Stimulated activated naive B cell treated with anti-CD40 and anti-IgM and Interleukin-4, amounts not matched to agents 10 μg/mL and 1 μg/mL and 100 μg/mL, for 72 hours (primary cell): ENCODE results near the gene BCO2.
A peak's percentile ranks its signal among the peaks of the same experiment; 100 is the strongest.

Experiments
- ATAC-seq, 2 donors: fragments of 150-1000 bp; cut with Tn5 transposase; replicated peaks; 2 replicates each; pipeline ENCODE4 v1.10.0; 2021; ENCODE audit warnings: moderate library complexity in 1 of 2
- DNase-seq: peaks from one replicate; pipeline ENCODE4 v3.0.0; 2021
- H3K27ac Mint-ChIP-seq: one replicate; pipeline ENCODE4 v1.8.0; 2022; ENCODE audit warnings: mild to moderate bottlenecking, mixed read lengths
- H3K27me3 Mint-ChIP-seq, 2 donors: one replicate each; pipeline ENCODE4 v1.8.0; 2022; ENCODE audit warnings: mixed read lengths in 2 of 2
- H3K36me3 Mint-ChIP-seq, 2 donors: one replicate each; pipeline ENCODE4 v1.8.0; 2022; ENCODE audit warnings: mixed read lengths in 2 of 2, mild to moderate bottlenecking in 1 of 2
- H3K4me1 Mint-ChIP-seq, 2 donors: one replicate each; pipeline ENCODE4 v1.8.0; 2022; ENCODE audit warnings: mixed read lengths in 2 of 2, mild to moderate bottlenecking in 1 of 2
- H3K4me3 Mint-ChIP-seq, 2 donors: one replicate each; pipeline ENCODE4 v1.8.0; 2022; ENCODE audit warnings: mild to moderate bottlenecking in 2 of 2, mixed read lengths in 2 of 2, moderate library complexity in 1 of 2
- H3K9me3 Mint-ChIP-seq, 2 donors: one replicate each; pipeline ENCODE4 v1.8.0; 2022; ENCODE audit warnings: mixed read lengths in 2 of 2, mild to moderate bottlenecking in 1 of 2

The BCO2 gene, protein sequence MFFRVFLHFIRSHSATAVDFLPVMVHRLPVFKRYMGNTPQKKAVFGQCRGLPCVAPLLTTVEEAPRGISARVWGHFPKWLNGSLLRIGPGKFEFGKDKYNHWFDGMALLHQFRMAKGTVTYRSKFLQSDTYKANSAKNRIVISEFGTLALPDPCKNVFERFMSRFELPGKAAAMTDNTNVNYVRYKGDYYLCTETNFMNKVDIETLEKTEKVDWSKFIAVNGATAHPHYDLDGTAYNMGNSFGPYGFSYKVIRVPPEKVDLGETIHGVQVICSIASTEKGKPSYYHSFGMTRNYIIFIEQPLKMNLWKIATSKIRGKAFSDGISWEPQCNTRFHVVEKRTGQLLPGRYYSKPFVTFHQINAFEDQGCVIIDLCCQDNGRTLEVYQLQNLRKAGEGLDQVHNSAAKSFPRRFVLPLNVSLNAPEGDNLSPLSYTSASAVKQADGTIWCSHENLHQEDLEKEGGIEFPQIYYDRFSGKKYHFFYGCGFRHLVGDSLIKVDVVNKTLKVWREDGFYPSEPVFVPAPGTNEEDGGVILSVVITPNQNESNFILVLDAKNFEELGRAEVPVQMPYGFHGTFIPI

DNA sequence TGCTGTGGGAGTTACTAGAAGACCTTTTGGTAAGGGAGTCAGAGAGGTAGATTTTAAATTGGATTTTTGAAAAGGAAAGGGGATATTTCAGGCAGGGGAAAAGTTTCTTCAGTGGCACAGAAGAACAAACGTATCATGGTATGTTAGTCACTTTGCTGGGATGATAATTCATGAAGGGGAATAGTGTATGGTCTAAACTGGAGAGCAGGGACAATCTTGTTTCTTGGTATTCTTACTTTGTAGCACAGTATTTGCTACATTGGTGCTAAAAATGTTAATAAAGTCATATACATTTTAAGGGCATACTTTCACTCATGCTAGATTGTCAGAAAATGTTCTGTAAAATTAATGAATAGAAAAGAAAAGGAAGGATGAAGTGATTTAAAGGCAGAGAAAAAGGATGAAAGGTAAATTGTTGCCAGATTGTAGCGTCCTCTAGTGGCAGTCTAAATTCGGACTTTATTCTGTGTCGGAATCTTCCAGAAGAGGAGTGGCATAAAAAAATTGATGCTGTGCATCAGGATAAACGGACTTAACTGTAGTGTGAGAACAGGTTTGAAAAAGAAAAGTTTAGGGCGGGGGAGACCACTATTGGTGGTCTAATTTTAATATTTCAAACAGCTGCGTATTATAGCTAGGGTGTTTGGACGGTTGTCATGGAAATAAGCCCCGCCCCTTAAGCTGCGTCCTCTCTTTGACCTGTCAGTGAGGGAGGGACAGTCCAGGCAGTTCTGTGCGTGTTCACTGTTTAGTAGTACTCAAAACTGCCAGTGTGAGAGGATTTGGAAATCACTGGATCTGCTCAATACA, at the start of gene BCO2:
Gene BCO2, plus strand, starts transcription at position 724 of the 810 bp plus-strand sequence. CDS start 90 bp downstream, outside the sequence.
- Mint-ChIP-seq H3K27ac (peak within 1 kb of the TSS; percentile 76), H3K27me3 (peaks cover 10 to 13% of the 10 kb centered on the region in 2 donors), H3K4me3 (peak within 1 kb of the TSS; percentile 65 to 71), H3K9me3 (no peaks in the 10 kb centered on the region), H3K4me1 (peaks cover 10 to 24% of the 10 kb centered on the region in 2 donors), H3K36me3 (no peaks in the 10 kb centered on the region)
- ATAC-seq = peak; percentile 54 to 62
- DNase-seq = peak; percentile 31

DNA sequence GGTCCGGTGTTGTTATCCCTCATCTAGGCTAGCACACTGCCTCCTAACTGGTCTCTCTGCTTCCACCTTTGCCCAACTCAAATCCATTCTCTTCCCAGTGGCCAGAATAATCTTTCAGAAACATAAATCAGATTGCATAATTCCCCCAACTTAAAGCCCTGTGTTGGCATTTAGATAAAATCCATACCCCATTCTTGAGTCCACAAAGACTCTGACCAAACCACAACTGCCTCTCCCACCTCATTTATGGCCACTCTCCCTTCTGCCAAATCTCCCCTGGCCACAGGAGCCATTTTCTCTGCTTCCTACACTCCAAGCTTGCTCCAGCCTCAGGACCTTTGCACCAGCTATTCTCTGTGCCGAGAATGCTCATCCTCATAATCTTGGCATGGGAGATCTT, 48.3 kb upstream of the BCO2 start:
- no peak overlapping the region for H3K27ac Mint-ChIP-seq
- no peaks in the 10 kb centered on the region for H3K9me3 Mint-ChIP-seq
- peaks cover 7 to 9% of the 10 kb centered on the region in 2 donors for H3K36me3 Mint-ChIP-seq

DNA sequence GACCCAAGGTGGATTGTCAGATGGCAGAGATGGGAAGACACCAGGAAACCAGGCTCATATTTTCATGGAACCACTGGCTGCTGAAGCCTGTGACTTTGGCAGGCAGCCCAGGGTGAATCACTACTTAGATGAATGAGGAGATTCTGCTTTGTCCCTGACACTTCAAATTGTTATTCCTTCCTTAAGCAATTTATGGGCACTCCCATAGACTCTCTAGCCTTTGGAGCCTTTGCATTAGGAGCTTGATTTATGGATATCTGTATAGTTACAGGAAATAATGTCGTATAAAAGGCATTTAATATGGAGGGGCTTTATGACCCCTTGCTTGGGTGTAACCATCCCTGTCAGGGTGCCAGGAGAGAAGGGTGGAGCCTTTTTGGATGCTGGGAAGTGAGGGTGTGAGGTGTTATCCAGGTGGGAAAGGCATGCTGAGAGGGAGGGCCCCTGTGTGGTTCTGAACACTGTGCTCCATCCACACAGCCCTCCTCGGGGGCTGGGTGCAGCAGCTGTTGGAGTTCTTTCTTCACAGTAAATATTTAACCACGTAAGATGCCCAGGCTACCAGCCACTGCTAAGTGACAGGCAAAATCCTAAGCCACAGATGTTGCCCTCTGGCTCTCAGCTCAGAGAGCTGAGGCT, 46.7 kb upstream of the BCO2 start:
- peaks cover 2 to 5% of the 10 kb centered on the region in 2 donors for H3K4me1 Mint-ChIP-seq
- no peaks in the 10 kb centered on the region for H3K9me3 Mint-ChIP-seq
- no peaks in the 10 kb centered on the region for H3K27me3 Mint-ChIP-seq
- no peak overlapping the region for H3K4me3 Mint-ChIP-seq
- H3K27ac Mint-ChIP-seq = no peak overlapping the region
- H3K36me3 Mint-ChIP-seq = peaks cover 4 to 5% of the 10 kb centered on the region in 2 donors
- no peak for ATAC-seq
- DNase-seq = no peak

More for the DNA sequence above, 48.3 kb upstream of the BCO2 start:
- ATAC-seq = no peak
- Mint-ChIP-seq H3K4me1 (peaks cover 2 to 5% of the 10 kb centered on the region in 2 donors), H3K4me3 (no peak overlapping the region), H3K27me3 (no peaks in the 10 kb centered on the region)
- DNase-seq = no peak

DNA sequence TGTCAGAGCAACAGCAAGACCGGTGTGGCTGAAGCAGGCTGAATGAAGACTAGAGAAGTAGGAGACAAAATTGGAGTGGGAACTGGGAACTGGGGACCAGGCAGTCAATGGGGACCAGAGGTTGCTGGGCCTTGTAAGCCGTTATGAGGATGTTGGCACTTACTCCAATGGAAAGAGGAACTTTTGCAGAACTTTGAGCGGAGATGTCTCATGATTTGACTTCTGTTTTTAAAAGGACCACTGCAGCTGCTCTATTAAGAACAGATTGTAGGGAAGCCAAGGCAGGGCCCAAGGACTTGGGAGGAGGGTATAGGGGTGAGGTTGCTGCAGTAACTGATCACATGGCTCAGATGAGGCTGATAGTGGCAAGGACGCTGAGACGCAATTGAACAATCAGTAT, 45.7 kb upstream of the BCO2 start:
- H3K4me3 Mint-ChIP-seq = no peak overlapping the region

DNA sequence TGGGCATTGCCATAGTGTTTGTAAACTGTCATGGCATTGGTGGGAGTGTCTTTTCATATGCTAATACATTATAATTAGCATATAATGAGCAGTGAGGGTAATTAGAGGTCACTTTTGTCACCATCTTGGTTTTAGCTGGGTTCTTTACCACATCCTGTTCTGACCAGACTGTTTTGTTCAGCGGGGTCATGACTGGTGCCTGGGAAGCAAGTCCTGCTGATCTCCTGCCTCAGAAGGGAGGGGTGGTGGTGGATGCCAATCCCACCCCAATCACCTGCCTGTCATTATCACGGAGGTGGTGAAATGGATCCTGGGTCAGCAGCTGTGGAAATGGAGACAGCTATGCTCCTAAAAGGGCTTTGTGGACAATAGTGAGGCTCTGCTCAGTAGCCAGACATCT, 42.6 kb upstream of the BCO2 start:
- no peaks in the 10 kb centered on the region for H3K27me3 Mint-ChIP-seq
- no peak overlapping the region for H3K4me3 Mint-ChIP-seq
- ATAC-seq (no peak), DNase-seq (no peak)
- no peaks in the 10 kb centered on the region for H3K9me3 Mint-ChIP-seq
- H3K4me1 Mint-ChIP-seq = peaks cover 2 to 11% of the 10 kb centered on the region in 2 donors
- H3K36me3 Mint-ChIP-seq = peaks cover 4 to 7% of the 10 kb centered on the region in 2 donors
- no peak overlapping the region for H3K27ac Mint-ChIP-seq

More for the DNA sequence above, 45.7 kb upstream of the BCO2 start:
- DNase-seq (no peak), ATAC-seq (no peak)
- Mint-ChIP-seq H3K27ac (peak overlapping the region; percentile 32), H3K36me3 (peaks cover 4 to 8% of the 10 kb centered on the region in 2 donors), H3K27me3 (no peaks in the 10 kb centered on the region), H3K4me1 (peaks cover 2 to 5% of the 10 kb centered on the region in 2 donors), H3K9me3 (no peaks in the 10 kb centered on the region)

DNA sequence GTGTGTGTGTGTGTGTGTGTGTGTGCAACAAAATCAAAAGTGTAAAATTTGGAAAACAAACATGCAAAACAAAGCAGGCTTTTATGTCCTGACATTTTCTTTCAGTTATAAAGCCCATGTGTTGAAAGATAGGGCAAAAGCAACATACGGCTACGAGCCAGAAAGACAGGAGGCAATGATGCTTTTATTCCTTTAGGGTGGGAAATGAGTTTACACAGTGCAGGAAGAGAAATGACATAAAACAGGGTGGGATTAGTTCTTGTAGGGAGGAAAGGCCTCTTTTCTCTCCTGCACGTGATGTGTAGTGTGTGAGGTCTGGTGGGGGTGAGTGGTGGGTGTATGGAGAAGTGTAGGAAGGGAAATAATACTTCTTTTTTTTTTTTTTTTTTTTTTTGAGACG, 40.8 kb upstream of the BCO2 start:
- no peak for ATAC-seq

DNA sequence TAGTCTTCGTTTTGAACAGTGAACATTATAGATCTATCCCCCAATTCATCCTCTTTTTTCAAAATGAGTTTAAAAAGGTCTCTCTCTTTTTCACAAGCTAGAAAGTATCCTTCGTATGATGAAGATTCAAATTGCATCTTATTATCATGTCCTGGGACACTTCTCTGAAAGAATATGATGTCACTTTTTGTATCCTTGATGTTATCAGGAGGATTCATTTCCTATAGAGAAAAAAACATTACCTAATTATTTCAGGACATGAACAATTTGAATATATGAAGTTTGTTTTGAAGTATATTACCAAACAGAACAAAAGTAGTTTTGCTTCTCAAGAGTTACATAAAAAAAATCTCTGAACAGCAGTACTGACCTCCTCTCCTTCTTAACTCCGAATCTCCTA, 31.7 kb upstream of the BCO2 start:
- DNase-seq = no peak
- Mint-ChIP-seq H3K27ac (no peak overlapping the region), H3K9me3 (peaks cover 6 to 8% of the 10 kb centered on the region in 2 donors), H3K4me1 (no peaks in the 10 kb centered on the region), H3K27me3 (no peaks in the 10 kb centered on the region), H3K36me3 (peaks cover 7 to 11% of the 10 kb centered on the region in 2 donors), H3K4me3 (no peak overlapping the region)
- ATAC-seq = no peak

More for the DNA sequence above, 40.8 kb upstream of the BCO2 start:
- no peak for DNase-seq
- H3K36me3 Mint-ChIP-seq = peaks cover 4 to 7% of the 10 kb centered on the region in 2 donors
- no peaks in the 10 kb centered on the region for H3K9me3 Mint-ChIP-seq
- H3K27me3 Mint-ChIP-seq = no peaks in the 10 kb centered on the region
- no peak overlapping the region for H3K27ac Mint-ChIP-seq
- H3K4me1 Mint-ChIP-seq = peaks cover 2 to 10% of the 10 kb centered on the region in 2 donors
- H3K4me3 Mint-ChIP-seq = no peak overlapping the region

DNA sequence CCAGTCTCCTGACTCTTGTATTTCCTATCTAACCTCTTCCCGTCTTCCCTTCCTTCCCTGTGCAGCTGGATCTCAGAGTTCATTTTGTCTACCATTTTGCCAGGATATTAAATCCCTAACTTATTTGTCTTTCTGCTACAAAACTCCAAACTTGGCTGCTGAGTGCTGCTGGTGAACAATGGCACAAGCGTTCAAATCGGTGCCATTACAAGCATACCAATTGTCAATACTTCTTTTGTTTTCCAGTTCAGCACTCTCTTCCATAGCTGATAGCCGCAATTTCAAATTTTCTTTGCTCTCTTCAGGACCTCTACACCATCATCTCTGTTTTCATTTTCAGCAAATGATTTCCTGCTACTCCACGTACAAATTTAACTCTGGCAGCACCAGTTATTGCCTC, 24.8 kb upstream of the BCO2 start:
- Mint-ChIP-seq H3K9me3 (no peaks in the 10 kb centered on the region), H3K4me1 (no peaks in the 10 kb centered on the region), H3K36me3 (no peaks in the 10 kb centered on the region), H3K27me3 (no peaks in the 10 kb centered on the region), H3K27ac (no peak overlapping the region), H3K4me3 (no peak overlapping the region)
- ATAC-seq = no peak
- no peak for DNase-seq

DNA sequence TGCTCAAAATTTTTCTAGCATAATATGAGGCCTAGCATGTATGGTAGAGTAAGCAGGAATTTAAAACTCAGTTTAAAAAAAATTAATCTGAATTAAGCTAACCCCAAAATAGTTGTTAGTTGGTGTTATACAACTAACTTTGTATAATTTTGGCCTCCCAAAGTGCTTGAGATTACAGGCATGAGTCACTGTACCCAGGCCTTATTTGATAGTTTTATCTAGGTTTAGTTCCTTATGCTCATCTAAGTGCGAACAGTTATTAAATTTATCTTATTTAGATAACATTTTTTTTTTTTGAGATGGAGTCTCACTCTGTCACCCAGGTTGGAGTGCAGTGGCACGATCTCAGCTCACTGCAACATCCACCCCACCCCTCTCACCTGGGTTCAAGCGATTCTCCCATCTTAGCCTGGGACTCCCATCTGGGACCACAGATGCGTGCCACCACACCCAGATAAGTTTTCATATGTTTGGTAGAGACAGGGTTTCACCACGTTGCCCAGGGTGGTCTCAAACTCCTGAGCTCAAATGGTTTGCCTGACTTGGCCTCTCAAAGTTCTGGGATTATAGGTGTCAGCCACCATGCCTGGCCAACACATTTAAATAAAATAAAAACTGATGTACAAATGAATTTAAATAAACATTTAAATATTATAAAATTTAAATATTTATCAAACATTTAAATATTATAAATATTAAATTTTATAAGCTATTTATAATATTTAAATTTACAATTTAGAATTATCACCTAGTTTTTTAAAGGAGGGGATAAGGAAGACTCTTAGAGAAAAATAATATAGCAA, 19.0 kb upstream of the BCO2 start:
- Mint-ChIP-seq H3K4me3 (no peak overlapping the region), H3K27me3 (no peaks in the 10 kb centered on the region), H3K4me1 (peaks cover 2 to 6% of the 10 kb centered on the region in 2 donors), H3K9me3 (no peaks in the 10 kb centered on the region), H3K36me3 (peaks cover 0 to 4% of the 10 kb centered on the region in 2 donors), H3K27ac (no peak overlapping the region)
- ATAC-seq (no peak), DNase-seq (no peak)

DNA sequence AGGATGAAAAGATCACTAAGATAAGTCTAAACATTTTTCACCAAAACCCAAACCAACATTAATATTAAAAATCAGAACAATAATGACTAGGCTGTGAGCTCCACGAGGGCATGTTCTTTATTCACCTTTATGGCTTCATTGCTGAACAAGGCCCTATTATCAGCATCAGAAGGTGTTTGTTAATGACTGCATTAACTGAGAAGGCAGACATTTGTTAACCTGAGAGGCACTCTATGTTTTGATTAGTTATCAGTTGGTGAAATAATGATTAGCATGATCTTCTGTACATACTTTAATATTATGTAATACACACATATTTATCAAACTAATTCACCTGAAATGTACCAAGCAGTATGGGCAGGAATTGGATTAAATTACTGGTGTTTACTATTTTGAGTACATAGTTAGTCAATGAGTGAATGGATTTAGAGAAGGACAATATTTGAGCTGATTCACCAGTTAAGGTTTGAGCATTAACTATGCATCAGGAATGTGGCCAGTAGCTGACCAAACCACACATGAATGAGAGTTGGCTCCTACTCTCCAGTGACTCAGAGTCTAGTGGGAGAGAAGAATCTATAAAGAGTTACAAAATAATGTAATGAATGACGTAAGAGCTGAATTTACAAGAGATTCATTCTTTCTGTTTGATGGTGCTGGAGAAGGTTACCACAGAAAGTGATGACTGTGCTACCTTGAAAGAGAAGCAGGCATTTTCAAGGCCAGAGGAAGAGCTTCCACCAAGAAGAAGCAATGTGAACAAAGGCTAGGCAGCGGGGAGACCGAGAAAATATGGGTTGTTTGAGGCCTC, 18.2 kb upstream of the BCO2 start:
- Mint-ChIP-seq H3K4me1 (peaks cover 2 to 6% of the 10 kb centered on the region in 2 donors), H3K27ac (no peak overlapping the region), H3K4me3 (no peak overlapping the region), H3K9me3 (no peaks in the 10 kb centered on the region), H3K36me3 (peaks cover 2 to 4% of the 10 kb centered on the region in 2 donors), H3K27me3 (no peaks in the 10 kb centered on the region)
- ATAC-seq = no peak
- DNase-seq = no peak

DNA sequence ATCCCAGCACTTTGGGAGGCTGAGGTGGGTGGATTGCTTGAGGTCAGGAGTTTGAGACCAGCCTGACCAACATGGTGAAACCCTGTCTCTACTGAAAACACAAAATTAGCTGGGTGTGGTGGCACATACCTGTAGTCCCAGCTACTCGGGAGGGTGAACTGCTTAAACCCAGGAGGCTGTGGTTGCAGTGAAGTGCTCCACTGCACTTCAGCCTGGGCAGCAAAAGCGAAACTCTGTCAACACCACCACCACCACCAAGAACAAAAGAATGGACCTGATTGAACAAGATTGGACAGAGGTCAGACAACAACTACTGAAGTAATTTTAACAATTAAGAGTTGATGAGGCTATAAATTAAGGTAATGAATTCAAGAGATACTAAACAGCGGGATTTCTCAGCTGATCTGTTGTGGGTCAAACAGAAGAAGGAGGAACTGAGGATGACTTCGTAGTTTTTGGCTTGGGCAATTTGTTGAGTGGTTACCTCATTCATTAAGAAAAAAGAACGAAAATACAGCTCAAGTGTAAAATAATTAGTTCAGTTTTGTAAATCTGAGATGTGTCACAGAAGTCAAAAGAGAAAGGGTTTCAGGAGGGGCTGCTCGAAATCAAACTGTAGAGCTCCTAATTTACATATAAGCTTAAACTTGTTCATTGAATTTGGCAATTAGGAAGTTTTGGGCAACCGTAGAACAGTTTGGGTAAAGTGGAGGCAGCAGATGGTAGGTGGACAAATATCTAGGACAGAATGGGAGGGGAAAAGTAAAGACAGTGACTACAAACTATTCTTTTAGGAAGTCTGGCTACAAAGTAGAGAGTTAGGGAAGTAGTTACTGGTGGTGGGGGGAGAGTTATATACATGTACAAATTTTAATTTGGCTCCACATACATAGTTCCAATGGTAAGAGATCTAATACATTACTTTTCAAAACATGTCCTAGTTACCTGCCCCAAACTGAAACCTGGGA, 15.9 kb upstream of the BCO2 start:
- DNase-seq (no peak), ATAC-seq (no peak)
- H3K4me1 Mint-ChIP-seq = peaks cover 7 to 14% of the 10 kb centered on the region in 2 donors
- H3K36me3 Mint-ChIP-seq = peaks cover 2 to 6% of the 10 kb centered on the region in 2 donors
- no peak overlapping the region for H3K27ac Mint-ChIP-seq
- H3K9me3 Mint-ChIP-seq = no peaks in the 10 kb centered on the region
- peaks cover 6% of the 10 kb centered on the region in 2 donors for H3K27me3 Mint-ChIP-seq
- H3K4me3 Mint-ChIP-seq = no peak overlapping the region
